HepG2 (cell line): Measurements from ENCODE around the gene RNF114. TPM values are rescaled to one million over a fixed set of nuclear protein-coding genes. Genes with fewer than 3 reads are reported as not detected.

ENCODE experiments used
- CBX2 ChIP-seq, 2 experiments: fragments of 200-600 bp in 1 of 2; sonication (generic); formaldehyde crosslinking in 1 of 2; IDR thresholded peaks; 2 replicates each; pipeline versions ENCODE4 v1.7.0 to v1.8.1; 2018 to 2022; ENCODE audit warnings: low read depth in 2 of 2, low read length in 1 of 2, mild to moderate bottlenecking in 1 of 2, missing genetic modification reagents in 1 of 2
- CENPX ChIP-seq: sonication (generic); formaldehyde crosslinking; IDR thresholded peaks from 2 replicates; pipeline ENCODE4 v1.9.0; 2021; ENCODE audit warnings: mild to moderate bottlenecking, missing genetic modification reagents, moderate library complexity
- EP300 ChIP-seq, 3 experiments: sonication (generic) in 1 of 3; formaldehyde crosslinking in 1 of 3; IDR thresholded peaks; 2 replicates each; pipeline versions ENCODE4 v1.5.1 to v1.6.1; 2011 to 2020; ENCODE audit warnings: low read depth in 2 of 3, low read length in 2 of 3, borderline replicate concordance in 1 of 3, improper control_type of control experiment in 1 of 3, mild to moderate bottlenecking in 1 of 3, missing genetic modification reagents in 1 of 3, moderate library complexity in 1 of 3
- HNRNPK ChIP-seq: fragments of 200-400 bp; formaldehyde crosslinking; IDR thresholded peaks from 2 replicates; pipeline ENCODE4 v1.6.1; 2018; ENCODE audit warnings: low read length, low read depth, moderate library complexity, mild to moderate bottlenecking; ENCODE audit not compliant: poor library complexity, severe bottlenecking
- NKX3-1 ChIP-seq: sonication (generic); formaldehyde crosslinking; IDR thresholded peaks from 2 replicates; pipeline ENCODE4 v1.5.0; 2020; ENCODE audit warnings: missing genetic modification reagents
- ZBTB8A ChIP-seq: sonication (generic); formaldehyde crosslinking; IDR thresholded peaks from 2 replicates; pipeline ENCODE4 v1.4.0; 2020; ENCODE audit warnings: mild to moderate bottlenecking, low read depth, missing genetic modification reagents, borderline replicate concordance
- ZFP41 ChIP-seq: sonication (generic); formaldehyde crosslinking; IDR thresholded peaks from 2 replicates; pipeline ENCODE4 v1.4.0; 2020; ENCODE audit warnings: mild to moderate bottlenecking, missing genetic modification reagents, borderline replicate concordance
- ZNF136 ChIP-seq: sonication (generic); formaldehyde crosslinking; IDR thresholded peaks from 2 replicates; pipeline ENCODE4 v1.8.1; 2022; ENCODE audit warnings: low read depth, mild to moderate bottlenecking, moderate library complexity, missing genetic modification reagents
- ZNF160 ChIP-seq: sonication (generic); formaldehyde crosslinking; IDR thresholded peaks from 2 replicates; pipeline ENCODE4 v1.8.0; 2022; ENCODE audit warnings: mild to moderate bottlenecking, inconsistent platforms, missing genetic modification reagents
- ZNF407 ChIP-seq: sonication (generic); formaldehyde crosslinking; IDR thresholded peaks from one replicate; pipeline ENCODE4 v1.5.1; 2020; ENCODE audit warnings: mild to moderate bottlenecking, missing genetic modification reagents; ENCODE audit errors: not compliant biosample characterization
- ZNF558 ChIP-seq: sonication (generic); formaldehyde crosslinking; IDR thresholded peaks from 2 replicates; pipeline ENCODE4 v1.9.0; 2022; ENCODE audit warnings: mild to moderate bottlenecking, missing genetic modification reagents, borderline replicate concordance
- ZNF609 ChIP-seq: sonication (generic); formaldehyde crosslinking; IDR thresholded peaks from 2 replicates; pipeline ENCODE4 v1.4.0; 2020; ENCODE audit warnings: mild to moderate bottlenecking, missing genetic modification reagents, borderline replicate concordance
- ZNF816 ChIP-seq: sonication (generic); formaldehyde crosslinking; IDR thresholded peaks from 2 replicates; pipeline ENCODE4 v1.8.0; 2022; ENCODE audit warnings: missing genetic modification reagents, mild to moderate bottlenecking, borderline replicate concordance
- polyA plus RNA-seq, 8 experiments: library from polyadenylated mRNA; depleted of rRNA in 3 of 8; stranded (reverse) in 7 of 8; unstranded in 1 of 8; fragments of >200 nt; fragmentation: Illumina TruSeq in 4 of 8; extraction: Trizol in 4 of 8; gene quantifications; 2 replicates each; pipeline versions ENCODE4 v1.2.1 to v1.2.3, GENCODE V29; 2011 to 2016; ENCODE audit warnings: low read depth in 4 of 8, missing spikeins in 1 of 8, mixed read lengths in 1 of 8; ENCODE audit not compliant: insufficient read depth in 1 of 8
- total RNA-seq, 5 experiments: library from RNA; depleted of rRNA; stranded (reverse); fragments of >200 nt; fragmentation: Illumina TruSeq; extraction: Trizol; gene quantifications; 2 replicates each; pipeline ENCODE4 v1.2.3, GENCODE V29; 2016; ENCODE audit warnings: low read depth in 1 of 5

Gene RNF114
- total and polyA plus RNA-seq, 2 of the 13 experiments (the other 11 are each of a cell fraction or from before 2014, with no cell fraction given), result 119 to 126 TPM

GRCh38 chr20:49916146-49917002 is 19.8 kb upstream of the RNF114 start (continued):
- TF ChIP-seq ZNF407 (no peak), CBX2 (IDR thresholded peaks at IDR 0.05; ENCODE audit: low read depth, low read length) (no peak), CBX2 (CRISPR knock-in tag; IDR thresholded peaks at IDR 0.05; ENCODE audit: low read depth) (no peak), ZNF558 (CRISPR knock-in tag) (no peak), ZNF160 (no peak; the same call in none of the 2 replicates), EP300 (IDR thresholded peaks at IDR 0.05; ENCODE audit: low read depth in 2 of 2, low read length in 2 of 2) (peak; percentile 93 to 97; a peak in 3 of 4 replicates), EP300 (CRISPR knock-in tag; IDR thresholded peaks at IDR 0.05; ENCODE audit: borderline replicate concordance) (peak; percentile 96), ZFP41 (CRISPR knock-in tag) (no peak), ZNF136 (CRISPR knock-in tag) (no peak; the same call in 1 of the 2 replicates), ZBTB8A (CRISPR knock-in tag) (0 out of 2 replicates have a peak, but pooled peaks have one; percentile 61), ZNF609 (peak; percentile 96), ZNF816 (no peak), NKX3-1 (CRISPR knock-in tag) (peak; percentile 73; the same call in 1 of the 2 replicates), HNRNPK (no peak), CENPX (CRISPR knock-in tag) (no peak)
